ENCODE data around the gene GAB3. TPM values are rescaled to one million over a fixed set of nuclear protein-coding genes. Genes with fewer than 3 reads are reported as not detected.

Gene GAB3
- total and polyA plus RNA-seq, 9 of the 15 experiments (the other 6 are each of a cell fraction or from before 2014, with no cell fraction given): 16.1 to 31.4 (median 20.2) TPM

DNA sequence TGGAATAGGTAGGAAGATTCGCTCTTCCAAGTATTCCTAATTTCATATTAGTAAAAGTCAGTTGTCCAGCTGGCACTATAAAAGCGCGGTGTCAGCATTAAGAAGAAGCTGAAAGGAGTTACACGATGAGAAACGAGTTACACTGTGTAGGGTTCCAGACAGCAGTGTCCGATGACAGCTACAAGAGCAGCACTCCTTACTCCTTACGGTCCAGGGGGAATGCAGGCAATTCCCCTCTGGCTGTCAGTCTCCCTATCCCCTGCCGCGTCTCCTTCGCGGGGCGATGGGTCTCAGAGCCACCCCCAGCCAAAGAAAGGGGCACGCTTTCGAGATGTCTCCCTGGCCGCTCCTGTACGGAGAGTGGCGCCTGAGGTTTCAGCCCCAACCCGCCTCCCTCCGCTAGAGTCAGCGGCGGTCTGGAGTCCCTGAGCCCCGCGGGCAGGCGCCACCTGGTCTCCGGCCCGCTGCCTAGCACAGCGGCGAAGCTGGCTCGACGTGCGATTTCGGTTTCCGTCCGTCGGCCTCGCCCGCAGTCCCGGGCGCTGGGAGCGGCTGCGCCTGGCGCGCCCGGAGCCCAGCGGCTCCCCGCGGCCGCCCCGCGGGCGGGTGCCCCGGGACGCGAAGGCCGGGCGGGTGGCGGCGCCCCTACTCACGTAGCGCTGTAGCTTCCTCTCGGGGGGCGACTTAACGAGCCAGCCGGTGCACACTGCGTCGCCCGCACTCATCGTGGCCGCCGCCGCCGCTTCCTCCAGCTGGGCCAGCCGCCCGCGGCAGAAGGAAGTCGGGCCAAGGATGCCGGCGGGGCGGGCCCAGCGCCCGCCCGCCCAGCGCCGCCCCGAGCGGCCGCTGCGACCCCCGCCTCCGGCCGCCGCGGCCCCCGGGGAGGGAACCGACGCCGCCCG is at the start of gene GAB3 (continued):
- TF ChIP-seq, protein P1, sequence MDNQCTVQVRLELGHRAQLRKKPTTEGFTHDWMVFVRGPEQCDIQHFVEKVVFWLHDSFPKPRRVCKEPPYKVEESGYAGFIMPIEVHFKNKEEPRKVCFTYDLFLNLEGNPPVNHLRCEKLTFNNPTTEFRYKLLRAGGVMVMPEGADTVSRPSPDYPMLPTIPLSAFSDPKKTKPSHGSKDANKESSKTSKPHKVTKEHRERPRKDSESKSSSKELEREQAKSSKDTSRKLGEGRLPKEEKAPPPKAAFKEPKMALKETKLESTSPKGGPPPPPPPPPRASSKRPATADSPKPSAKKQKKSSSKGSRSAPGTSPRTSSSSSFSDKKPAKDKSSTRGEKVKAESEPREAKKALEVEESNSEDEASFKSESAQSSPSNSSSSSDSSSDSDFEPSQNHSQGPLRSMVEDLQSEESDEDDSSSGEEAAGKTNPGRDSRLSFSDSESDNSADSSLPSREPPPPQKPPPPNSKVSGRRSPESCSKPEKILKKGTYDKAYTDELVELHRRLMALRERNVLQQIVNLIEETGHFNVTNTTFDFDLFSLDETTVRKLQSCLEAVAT (IDR thresholded peaks at IDR 0.05): peak; percentile 43 to 47; a peak in 1 of 4 replicates
- TF ChIP-seq HDAC1 (IDR thresholded peaks at IDR 0.05): peak in 1 of 2 experiments; percentile 38; a peak in 1 of 4 replicates
- peak; percentile 30; the same call in 1 of the 2 replicates for TF ChIP-seq SMAD4 (CRISPR knock-in tag; conservative IDR thresholded peaks at IDR 0.05)
- peak; percentile 93 for TF ChIP-seq MAFK (IDR thresholded peaks at IDR 0.05; ENCODE audit: low read length)
- TF ChIP-seq ZNF444 (CRISPR knock-in tag; IDR thresholded peaks at IDR 0.05): no peak
- TF ChIP-seq, protein P2, sequence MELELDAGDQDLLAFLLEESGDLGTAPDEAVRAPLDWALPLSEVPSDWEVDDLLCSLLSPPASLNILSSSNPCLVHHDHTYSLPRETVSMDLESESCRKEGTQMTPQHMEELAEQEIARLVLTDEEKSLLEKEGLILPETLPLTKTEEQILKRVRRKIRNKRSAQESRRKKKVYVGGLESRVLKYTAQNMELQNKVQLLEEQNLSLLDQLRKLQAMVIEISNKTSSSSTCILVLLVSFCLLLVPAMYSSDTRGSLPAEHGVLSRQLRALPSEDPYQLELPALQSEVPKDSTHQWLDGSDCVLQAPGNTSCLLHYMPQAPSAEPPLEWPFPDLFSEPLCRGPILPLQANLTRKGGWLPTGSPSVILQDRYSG (tag; conservative IDR thresholded peaks at IDR 0.05; ENCODE audit: low read depth): no peak
- TF ChIP-seq, protein P3, sequence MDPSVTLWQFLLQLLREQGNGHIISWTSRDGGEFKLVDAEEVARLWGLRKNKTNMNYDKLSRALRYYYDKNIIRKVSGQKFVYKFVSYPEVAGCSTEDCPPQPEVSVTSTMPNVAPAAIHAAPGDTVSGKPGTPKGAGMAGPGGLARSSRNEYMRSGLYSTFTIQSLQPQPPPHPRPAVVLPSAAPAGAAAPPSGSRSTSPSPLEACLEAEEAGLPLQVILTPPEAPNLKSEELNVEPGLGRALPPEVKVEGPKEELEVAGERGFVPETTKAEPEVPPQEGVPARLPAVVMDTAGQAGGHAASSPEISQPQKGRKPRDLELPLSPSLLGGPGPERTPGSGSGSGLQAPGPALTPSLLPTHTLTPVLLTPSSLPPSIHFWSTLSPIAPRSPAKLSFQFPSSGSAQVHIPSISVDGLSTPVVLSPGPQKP (CRISPR knock-in tag; IDR thresholded peaks at IDR 0.05): no peak
- TF ChIP-seq TAL1 (IDR thresholded peaks at IDR 0.05): no peak
- no peak for TF ChIP-seq MEF2A (IDR thresholded peaks at IDR 0.05; ENCODE audit: control insufficient read depth, low read depth, low read length)
- TF ChIP-seq KDM4B (IDR thresholded peaks at IDR 0.05; ENCODE audit: borderline replicate concordance in 2 of 2, low read depth in 1 of 2): no peak
- TF ChIP-seq, protein P4, sequence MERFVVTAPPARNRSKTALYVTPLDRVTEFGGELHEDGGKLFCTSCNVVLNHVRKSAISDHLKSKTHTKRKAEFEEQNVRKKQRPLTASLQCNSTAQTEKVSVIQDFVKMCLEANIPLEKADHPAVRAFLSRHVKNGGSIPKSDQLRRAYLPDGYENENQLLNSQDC (CRISPR knock-in tag; IDR thresholded peaks at IDR 0.05): no peak
- TF ChIP-seq L3MBTL2 (IDR thresholded peaks at IDR 0.05): peak; percentile 33; the same call in 1 of the 2 replicates
- TF ChIP-seq CBX2 (IDR thresholded peaks at IDR 0.05; ENCODE audit: insufficient read depth, low read length, poor library complexity, severe bottlenecking): no peak
- TF ChIP-seq, protein P5, sequence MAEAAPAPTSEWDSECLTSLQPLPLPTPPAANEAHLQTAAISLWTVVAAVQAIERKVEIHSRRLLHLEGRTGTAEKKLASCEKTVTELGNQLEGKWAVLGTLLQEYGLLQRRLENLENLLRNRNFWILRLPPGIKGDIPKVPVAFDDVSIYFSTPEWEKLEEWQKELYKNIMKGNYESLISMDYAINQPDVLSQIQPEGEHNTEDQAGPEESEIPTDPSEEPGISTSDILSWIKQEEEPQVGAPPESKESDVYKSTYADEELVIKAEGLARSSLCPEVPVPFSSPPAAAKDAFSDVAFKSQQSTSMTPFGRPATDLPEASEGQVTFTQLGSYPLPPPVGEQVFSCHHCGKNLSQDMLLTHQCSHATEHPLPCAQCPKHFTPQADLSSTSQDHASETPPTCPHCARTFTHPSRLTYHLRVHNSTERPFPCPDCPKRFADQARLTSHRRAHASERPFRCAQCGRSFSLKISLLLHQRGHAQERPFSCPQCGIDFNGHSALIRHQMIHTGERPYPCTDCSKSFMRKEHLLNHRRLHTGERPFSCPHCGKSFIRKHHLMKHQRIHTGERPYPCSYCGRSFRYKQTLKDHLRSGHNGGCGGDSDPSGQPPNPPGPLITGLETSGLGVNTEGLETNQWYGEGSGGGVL (CRISPR knock-in tag; IDR thresholded peaks at IDR 0.05): no peak
- TF ChIP-seq, protein P6, sequence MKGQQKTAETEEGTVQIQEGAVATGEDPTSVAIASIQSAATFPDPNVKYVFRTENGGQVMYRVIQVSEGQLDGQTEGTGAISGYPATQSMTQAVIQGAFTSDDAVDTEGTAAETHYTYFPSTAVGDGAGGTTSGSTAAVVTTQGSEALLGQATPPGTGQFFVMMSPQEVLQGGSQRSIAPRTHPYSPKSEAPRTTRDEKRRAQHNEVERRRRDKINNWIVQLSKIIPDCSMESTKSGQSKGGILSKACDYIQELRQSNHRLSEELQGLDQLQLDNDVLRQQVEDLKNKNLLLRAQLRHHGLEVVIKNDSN (CRISPR knock-in tag; IDR thresholded peaks at IDR 0.05): no peak
- TF ChIP-seq PHF8 (IDR thresholded peaks at IDR 0.05; ENCODE audit: borderline replicate concordance, low read length): 0 out of 2 replicates have a peak, but pooled peaks have one; percentile 10
- TF ChIP-seq NONO (IDR thresholded peaks at IDR 0.05; ENCODE audit: low read depth in 2 of 2, low read length in 1 of 2): peak in 1 of 2 experiments; percentile 52; a peak in 1 of 4 replicates
- no peak for TF ChIP-seq ZBTB17 (CRISPR knock-in tag; IDR thresholded peaks at IDR 0.05)
- TF ChIP-seq HDAC2 (IDR thresholded peaks at IDR 0.05): no peak
- TF ChIP-seq MAFG (tag; conservative IDR thresholded peaks at IDR 0.05): peak; percentile 93

All from K562 (cell line).